Measurements from ENCODE around the gene DDX52. TPM values are rescaled to one million over a fixed set of nuclear protein-coding genes. Genes with fewer than 3 reads are reported as not detected.

The DDX52 gene
- total RNA-seq, 1 donor from 2014 or later = 49.0 TPM

GRCh38 chr17:37604556-37604955 is 38.7 kb downstream of the DDX52 start:
- no peak overlapping the region for H3K27ac Mint-ChIP-seq
- H3K9me3 Mint-ChIP-seq = peaks cover 8% of the 10 kb centered on the region
- peaks cover 19% of the 10 kb centered on the region for H3K4me1 Mint-ChIP-seq
- no peak for TF ChIP-seq CTCF (IDR thresholded peaks at IDR 0.05; ENCODE audit: unreplicated experiment)
- no peaks in the 10 kb centered on the region for H3K27me3 Mint-ChIP-seq (ENCODE audit: low read depth)
- no peak overlapping the region for H3K4me3 Mint-ChIP-seq
- H3K36me3 Mint-ChIP-seq = peaks cover 32% of the 10 kb centered on the region
- DNase-seq (ENCODE audit: low spot score in 2 of 2, unreplicated experiment in 2 of 2) = no peak

- no peak for DNase-seq (ENCODE audit: low spot score in 2 of 2, unreplicated experiment in 2 of 2)
- TF ChIP-seq CTCF (IDR thresholded peaks at IDR 0.05; ENCODE audit: unreplicated experiment) = no peak
- no peak overlapping the region for H3K4me3 Mint-ChIP-seq
- no peak overlapping the region for H3K27ac Mint-ChIP-seq
- H3K27me3 Mint-ChIP-seq (ENCODE audit: low read depth) = no peaks in the 10 kb centered on the region
- H3K9me3 Mint-ChIP-seq = peaks cover 3% of the 10 kb centered on the region
- H3K4me1 Mint-ChIP-seq = no peaks in the 10 kb centered on the region
- H3K36me3 Mint-ChIP-seq = peaks cover 39% of the 10 kb centered on the region
Measured at GRCh38 chr17:37598145-37598544, 45.1 kb downstream of the DDX52 start.

- no peak for DNase-seq (ENCODE audit: low spot score in 2 of 2, unreplicated experiment in 2 of 2)
- peaks cover 35% of the 10 kb centered on the region for H3K36me3 Mint-ChIP-seq
Measured at GRCh38 chr17:37592291-37592690, 51.0 kb downstream of the DDX52 start.

GRCh38 chr17:37585066-37585465 is 58.2 kb downstream of the DDX52 start:
- H3K4me1 Mint-ChIP-seq = peaks cover 2% of the 10 kb centered on the region
- H3K36me3 Mint-ChIP-seq = peaks cover 28% of the 10 kb centered on the region
- H3K4me3 Mint-ChIP-seq = no peak overlapping the region
- DNase-seq (ENCODE audit: low spot score in 2 of 2, unreplicated experiment in 2 of 2) = no peak
- no peaks in the 10 kb centered on the region for H3K27me3 Mint-ChIP-seq (ENCODE audit: low read depth)
- TF ChIP-seq CTCF (IDR thresholded peaks at IDR 0.05; ENCODE audit: unreplicated experiment) = no peak
- no peaks in the 10 kb centered on the region for H3K9me3 Mint-ChIP-seq
- H3K27ac Mint-ChIP-seq = no peak overlapping the region

More at GRCh38 chr17:37592291-37592690, 51.0 kb downstream of the DDX52 start:
- no peak for TF ChIP-seq CTCF (IDR thresholded peaks at IDR 0.05; ENCODE audit: unreplicated experiment)
- Mint-ChIP-seq H3K4me1 (peaks cover 4% of the 10 kb centered on the region), H3K9me3 (no peaks in the 10 kb centered on the region), H3K4me3 (no peak overlapping the region), H3K27ac (no peak overlapping the region), H3K27me3 (ENCODE audit: low read depth) (no peaks in the 10 kb centered on the region)

GRCh38 chr17:37576281-37576680 is 67.0 kb downstream of the DDX52 start:
- Mint-ChIP-seq H3K27ac (no peak overlapping the region), H3K4me1 (no peaks in the 10 kb centered on the region), H3K9me3 (peaks cover 14% of the 10 kb centered on the region), H3K4me3 (no peak overlapping the region), H3K36me3 (peaks cover 42% of the 10 kb centered on the region), H3K27me3 (ENCODE audit: low read depth) (no peaks in the 10 kb centered on the region)
- TF ChIP-seq CTCF (IDR thresholded peaks at IDR 0.05; ENCODE audit: unreplicated experiment) = no peak
- no peak for DNase-seq (ENCODE audit: low spot score in 2 of 2, unreplicated experiment in 2 of 2)

- Mint-ChIP-seq H3K27ac (no peak overlapping the region), H3K4me3 (no peak overlapping the region), H3K27me3 (ENCODE audit: low read depth) (no peaks in the 10 kb centered on the region), H3K4me1 (no peaks in the 10 kb centered on the region), H3K9me3 (peaks cover 14% of the 10 kb centered on the region), H3K36me3 (peaks cover 44% of the 10 kb centered on the region)
- no peak for TF ChIP-seq CTCF (IDR thresholded peaks at IDR 0.05; ENCODE audit: unreplicated experiment)
- DNase-seq (ENCODE audit: low spot score in 2 of 2, unreplicated experiment in 2 of 2) = no peak
Measured at GRCh38 chr17:37574427-37574826, 68.8 kb downstream of the DDX52 start.
